ENCODE results near the gene SH2D4B.

SH2D4B gene

DNA sequence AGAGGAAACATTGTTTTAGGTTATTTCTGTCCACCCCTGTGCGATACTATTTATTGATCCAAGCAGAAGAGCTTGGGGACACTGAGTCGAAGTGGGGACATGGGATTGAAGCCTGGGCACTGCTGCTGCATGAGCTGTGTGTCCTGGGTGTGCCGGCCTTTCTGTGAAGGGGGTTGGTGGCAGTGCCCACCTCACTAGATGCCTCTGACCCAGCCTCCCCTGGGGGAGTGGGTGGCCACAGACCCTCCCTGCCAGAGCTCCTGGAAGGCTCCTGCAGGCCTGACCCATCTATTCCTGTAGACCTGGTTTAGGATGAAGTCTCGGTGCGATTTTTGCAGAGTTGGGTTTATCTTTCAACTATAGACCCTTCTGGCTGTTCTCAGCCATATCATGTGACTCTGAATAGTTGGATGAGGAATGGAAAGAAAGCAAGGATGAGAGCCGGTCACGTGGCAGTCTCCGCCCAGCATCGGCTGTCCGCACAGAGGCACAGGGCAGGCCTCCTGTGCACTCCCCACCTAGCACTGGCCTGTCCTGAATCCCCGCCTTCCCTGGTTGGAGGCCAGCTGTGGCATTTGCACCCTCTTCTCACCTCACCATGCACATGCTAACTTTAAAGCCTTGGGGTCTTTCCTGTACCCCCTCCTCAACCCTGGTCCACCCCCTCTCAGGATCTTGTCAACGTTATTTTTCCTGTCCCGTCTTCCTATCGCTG is 17.6 kb upstream of the SH2D4B start (continued):
- TF ChIP-seq, protein P1, sequence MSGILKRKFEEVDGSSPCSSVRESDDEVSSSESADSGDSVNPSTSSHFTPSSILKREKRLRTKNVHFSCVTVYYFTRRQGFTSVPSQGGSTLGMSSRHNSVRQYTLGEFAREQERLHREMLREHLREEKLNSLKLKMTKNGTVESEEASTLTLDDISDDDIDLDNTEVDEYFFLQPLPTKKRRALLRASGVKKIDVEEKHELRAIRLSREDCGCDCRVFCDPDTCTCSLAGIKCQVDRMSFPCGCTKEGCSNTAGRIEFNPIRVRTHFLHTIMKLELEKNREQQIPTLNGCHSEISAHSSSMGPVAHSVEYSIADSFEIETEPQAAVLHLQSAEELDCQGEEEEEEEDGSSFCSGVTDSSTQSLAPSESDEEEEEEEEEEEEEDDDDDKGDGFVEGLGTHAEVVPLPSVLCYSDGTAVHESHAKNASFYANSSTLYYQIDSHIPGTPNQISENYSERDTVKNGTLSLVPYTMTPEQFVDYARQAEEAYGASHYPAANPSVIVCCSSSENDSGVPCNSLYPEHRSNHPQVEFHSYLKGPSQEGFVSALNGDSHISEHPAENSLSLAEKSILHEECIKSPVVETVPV (CRISPR knock-in tag; IDR thresholded peaks at IDR 0.05) = no peak
- TF ChIP-seq TOX (CRISPR knock-in tag; IDR thresholded peaks at IDR 0.05; ENCODE audit: borderline replicate concordance) (no peak), ZNF565 (CRISPR knock-in tag; conservative IDR thresholded peaks at IDR 0.05; ENCODE audit: low read depth) (no peak)

DNA sequence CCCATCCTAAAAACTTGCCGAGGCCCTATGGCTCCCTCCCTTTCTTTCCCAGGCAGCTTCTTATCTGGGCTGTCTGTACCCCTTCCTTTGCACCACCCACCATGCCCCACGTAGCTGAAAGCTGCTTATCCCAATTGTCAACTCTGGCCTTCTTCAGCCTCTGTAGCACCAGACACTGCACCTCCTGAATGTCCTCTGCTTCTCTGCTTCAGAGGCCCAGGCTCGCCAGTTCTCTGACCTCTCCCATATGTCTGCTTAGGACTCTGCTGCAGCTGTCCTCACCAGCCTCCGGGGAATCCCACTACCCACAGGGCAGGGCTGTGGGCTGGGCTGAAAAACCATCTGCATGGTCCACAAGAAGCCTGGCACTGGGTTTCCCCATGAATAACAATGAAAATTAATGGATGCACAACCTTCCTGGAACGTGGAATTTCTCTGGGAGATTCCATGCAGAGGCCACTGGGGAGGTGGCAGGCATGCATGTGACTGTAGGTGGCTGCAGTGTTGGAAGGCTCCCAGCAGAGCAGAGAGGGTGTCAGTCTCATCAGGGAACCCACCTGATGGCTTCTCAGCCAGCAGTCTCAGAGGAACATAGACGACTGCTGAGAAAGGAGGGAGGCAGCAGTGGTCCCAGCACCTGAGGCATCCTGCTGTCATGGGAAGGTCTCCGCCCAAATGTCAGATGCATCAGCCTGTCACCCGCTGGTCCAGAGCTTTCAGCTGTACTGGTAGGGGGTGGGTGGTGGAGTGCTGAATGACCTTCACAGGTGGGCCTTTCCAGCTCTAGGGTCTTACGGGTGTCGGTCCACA is 16.8 kb upstream of the SH2D4B start:
- no peak for ATAC-seq

DNA sequence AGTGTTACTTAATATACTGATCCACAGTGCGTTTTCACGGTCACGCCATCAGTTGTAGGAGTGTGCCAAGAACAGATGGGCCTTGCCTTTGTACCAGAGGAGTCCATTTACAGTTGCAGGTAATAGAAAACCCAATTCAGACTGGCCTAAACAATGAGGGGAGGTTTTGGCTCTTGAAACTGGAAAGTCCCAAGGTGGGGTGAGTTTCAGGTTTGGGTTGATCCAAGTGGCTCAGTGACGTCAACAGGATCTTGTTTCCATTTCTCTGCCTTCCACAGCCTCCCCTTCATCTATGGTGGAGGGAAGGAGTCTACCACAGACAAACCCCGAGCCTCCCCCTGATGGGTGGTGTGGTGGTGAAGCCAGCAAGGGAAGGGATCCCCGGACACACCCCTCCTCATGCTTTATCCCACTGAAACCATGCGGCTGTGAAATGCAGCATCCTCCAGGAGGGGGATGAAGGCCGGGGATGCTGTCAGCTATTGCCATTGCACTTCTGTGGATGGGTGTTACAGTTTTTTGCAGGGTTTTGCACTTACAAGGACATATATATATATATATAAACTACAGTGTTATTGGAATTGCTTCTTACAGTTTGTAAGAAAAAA is 14.8 kb upstream of the SH2D4B start:
- TF ChIP-seq, protein P2, sequence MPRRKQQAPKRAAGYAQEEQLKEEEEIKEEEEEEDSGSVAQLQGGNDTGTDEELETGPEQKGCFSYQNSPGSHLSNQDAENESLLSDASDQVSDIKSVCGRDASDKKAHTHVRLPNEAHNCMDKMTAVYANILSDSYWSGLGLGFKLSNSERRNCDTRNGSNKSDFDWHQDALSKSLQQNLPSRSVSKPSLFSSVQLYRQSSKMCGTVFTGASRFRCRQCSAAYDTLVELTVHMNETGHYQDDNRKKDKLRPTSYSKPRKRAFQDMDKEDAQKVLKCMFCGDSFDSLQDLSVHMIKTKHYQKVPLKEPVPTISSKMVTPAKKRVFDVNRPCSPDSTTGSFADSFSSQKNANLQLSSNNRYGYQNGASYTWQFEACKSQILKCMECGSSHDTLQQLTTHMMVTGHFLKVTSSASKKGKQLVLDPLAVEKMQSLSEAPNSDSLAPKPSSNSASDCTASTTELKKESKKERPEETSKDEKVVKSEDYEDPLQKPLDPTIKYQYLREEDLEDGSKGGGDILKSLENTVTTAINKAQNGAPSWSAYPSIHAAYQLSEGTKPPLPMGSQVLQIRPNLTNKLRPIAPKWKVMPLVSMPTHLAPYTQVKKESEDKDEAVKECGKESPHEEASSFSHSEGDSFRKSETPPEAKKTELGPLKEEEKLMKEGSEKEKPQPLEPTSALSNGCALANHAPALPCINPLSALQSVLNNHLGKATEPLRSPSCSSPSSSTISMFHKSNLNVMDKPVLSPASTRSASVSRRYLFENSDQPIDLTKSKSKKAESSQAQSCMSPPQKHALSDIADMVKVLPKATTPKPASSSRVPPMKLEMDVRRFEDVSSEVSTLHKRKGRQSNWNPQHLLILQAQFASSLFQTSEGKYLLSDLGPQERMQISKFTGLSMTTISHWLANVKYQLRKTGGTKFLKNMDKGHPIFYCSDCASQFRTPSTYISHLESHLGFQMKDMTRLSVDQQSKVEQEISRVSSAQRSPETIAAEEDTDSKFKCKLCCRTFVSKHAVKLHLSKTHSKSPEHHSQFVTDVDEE (CRISPR knock-in tag; IDR thresholded peaks at IDR 0.05) = no peak
- TF ChIP-seq ZNF565 (CRISPR knock-in tag; conservative IDR thresholded peaks at IDR 0.05; ENCODE audit: low read depth) (no peak), SNAI2 (CRISPR knock-in tag; IDR thresholded peaks at IDR 0.05) (no peak), PPARA (CRISPR knock-in tag; IDR thresholded peaks at IDR 0.05; ENCODE audit: borderline replicate concordance) (no peak), ARNTL (CRISPR knock-in tag; IDR thresholded peaks at IDR 0.05; ENCODE audit: borderline replicate concordance, low read depth) (no peak), OSR1 (CRISPR knock-in tag; IDR thresholded peaks at IDR 0.05) (no peak), RARB (CRISPR knock-in tag; IDR thresholded peaks at IDR 0.05) (no peak), ZNF70 (CRISPR knock-in tag; IDR thresholded peaks at IDR 0.05) (no peak), ISL1 (CRISPR knock-in tag; IDR thresholded peaks at IDR 0.05) (no peak), ESRRG (CRISPR knock-in tag; IDR thresholded peaks at IDR 0.05) (no peak), TOX (CRISPR knock-in tag; IDR thresholded peaks at IDR 0.05; ENCODE audit: borderline replicate concordance) (no peak)
- TF ChIP-seq, protein P3, sequence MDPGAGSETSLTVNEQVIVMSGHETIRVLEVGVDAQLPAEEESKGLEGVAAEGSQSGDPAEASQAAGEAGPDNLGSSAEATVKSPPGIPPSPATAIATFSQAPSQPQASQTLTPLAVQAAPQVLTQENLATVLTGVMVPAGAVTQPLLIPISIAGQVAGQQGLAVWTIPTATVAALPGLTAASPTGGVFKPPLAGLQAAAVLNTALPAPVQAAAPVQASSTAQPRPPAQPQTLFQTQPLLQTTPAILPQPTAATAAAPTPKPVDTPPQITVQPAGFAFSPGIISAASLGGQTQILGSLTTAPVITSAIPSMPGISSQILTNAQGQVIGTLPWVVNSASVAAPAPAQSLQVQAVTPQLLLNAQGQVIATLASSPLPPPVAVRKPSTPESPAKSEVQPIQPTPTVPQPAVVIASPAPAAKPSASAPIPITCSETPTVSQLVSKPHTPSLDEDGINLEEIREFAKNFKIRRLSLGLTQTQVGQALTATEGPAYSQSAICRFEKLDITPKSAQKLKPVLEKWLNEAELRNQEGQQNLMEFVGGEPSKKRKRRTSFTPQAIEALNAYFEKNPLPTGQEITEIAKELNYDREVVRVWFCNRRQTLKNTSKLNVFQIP (CRISPR knock-in tag; IDR thresholded peaks at IDR 0.05; ENCODE audit: borderline replicate concordance, low read depth) = no peak
- TF ChIP-seq, protein P4, sequence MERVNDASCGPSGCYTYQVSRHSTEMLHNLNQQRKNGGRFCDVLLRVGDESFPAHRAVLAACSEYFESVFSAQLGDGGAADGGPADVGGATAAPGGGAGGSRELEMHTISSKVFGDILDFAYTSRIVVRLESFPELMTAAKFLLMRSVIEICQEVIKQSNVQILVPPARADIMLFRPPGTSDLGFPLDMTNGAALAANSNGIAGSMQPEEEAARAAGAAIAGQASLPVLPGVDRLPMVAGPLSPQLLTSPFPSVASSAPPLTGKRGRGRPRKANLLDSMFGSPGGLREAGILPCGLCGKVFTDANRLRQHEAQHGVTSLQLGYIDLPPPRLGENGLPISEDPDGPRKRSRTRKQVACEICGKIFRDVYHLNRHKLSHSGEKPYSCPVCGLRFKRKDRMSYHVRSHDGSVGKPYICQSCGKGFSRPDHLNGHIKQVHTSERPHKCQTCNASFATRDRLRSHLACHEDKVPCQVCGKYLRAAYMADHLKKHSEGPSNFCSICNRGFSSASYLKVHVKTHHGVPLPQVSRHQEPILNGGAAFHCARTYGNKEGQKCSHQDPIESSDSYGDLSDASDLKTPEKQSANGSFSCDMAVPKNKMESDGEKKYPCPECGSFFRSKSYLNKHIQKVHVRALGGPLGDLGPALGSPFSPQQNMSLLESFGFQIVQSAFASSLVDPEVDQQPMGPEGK (CRISPR knock-in tag; IDR thresholded peaks at IDR 0.05; ENCODE audit: borderline replicate concordance) = no peak
- ATAC-seq = no peak

More for the DNA sequence above, 16.8 kb upstream of the SH2D4B start:
- TF ChIP-seq RARB (CRISPR knock-in tag; IDR thresholded peaks at IDR 0.05) (no peak), ZFP30 (CRISPR knock-in tag; IDR thresholded peaks at IDR 0.05) (no peak), ARNTL (CRISPR knock-in tag; IDR thresholded peaks at IDR 0.05; ENCODE audit: borderline replicate concordance, low read depth) (no peak), CSDC2 (CRISPR knock-in tag; IDR thresholded peaks at IDR 0.05) (no peak), TOX (CRISPR knock-in tag; IDR thresholded peaks at IDR 0.05; ENCODE audit: borderline replicate concordance) (no peak), ZFP3 (CRISPR knock-in tag; IDR thresholded peaks at IDR 0.05) (no peak), ESRRG (CRISPR knock-in tag; IDR thresholded peaks at IDR 0.05) (no peak), ZNF565 (CRISPR knock-in tag; conservative IDR thresholded peaks at IDR 0.05; ENCODE audit: low read depth) (no peak), TCF4 (CRISPR knock-in tag; IDR thresholded peaks at IDR 0.05; ENCODE audit: borderline replicate concordance) (no peak)
- TF ChIP-seq, protein P3 (CRISPR knock-in tag; IDR thresholded peaks at IDR 0.05; ENCODE audit: borderline replicate concordance, low read depth) = no peak
- TF ChIP-seq, protein P4 (CRISPR knock-in tag; IDR thresholded peaks at IDR 0.05; ENCODE audit: borderline replicate concordance) = no peak
